HG03342 (cell line): ENCODE results near the gene MFN2.

Source experiments
- ATAC-seq: cut with Tn5 transposase; IDR thresholded peaks from one replicate; pipeline ENCODE4 v1.9.1; 2021; ENCODE audit warnings: mild to moderate bottlenecking, moderate library complexity; ENCODE audit not compliant: unreplicated experiment

The MFN2 gene

GRCh38 chr1:12046749-12047119, 66.5 kb downstream of the MFN2 start:
- ATAC-seq, result no peak

GRCh38 chr1:12047120-12047876, 67.1 kb downstream of the MFN2 start:
- peak; percentile 46 for ATAC-seq

DNA sequence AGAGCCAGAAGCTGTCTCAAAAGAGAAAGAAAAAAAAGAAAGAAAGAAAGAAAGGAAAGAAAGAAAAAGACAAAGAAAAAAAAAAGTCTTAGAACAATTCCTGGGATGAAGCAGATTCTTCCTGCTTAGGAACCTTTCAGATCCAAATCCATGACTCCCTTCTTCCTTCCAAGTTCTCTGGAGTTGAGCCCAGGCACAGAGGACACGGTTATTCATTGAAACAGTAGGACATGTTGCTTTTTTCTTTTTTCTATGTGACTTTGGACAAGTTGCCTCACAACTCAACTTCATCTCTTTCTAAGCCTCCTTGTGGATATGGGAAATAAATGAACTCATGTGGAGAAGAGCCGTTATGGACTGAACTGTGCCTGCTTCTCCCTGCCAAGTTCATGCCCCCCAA, 68.1 kb downstream of the MFN2 start:
- ATAC-seq, result no peak

- no peak for ATAC-seq
Observed at GRCh38 chr1:12049616-12050015, 69.4 kb downstream of the MFN2 start.

DNA sequence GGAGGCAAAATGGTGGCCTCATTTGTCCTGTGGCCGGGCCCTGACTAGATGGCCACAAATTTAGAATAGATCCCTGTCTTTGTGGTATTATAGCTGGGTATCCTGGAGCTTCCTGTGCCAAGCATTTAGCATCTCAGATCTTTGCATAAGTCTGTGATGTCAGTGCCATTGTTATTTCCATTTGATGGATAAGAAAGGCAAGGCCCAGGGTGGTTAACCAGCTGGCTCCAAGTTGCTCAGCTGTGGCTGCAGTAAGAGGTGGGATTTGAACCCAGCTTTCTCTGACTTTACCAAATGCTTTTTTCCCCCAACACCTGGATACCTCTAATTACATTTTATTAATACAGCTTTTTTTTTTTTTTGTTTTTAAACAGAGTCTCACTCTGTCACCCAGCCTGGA, 71.1 kb downstream of the MFN2 start:
- ATAC-seq, result no peak

- ATAC-seq, result peak; percentile 70
Observed at GRCh38 chr1:12052008-12052573, 71.8 kb downstream of the MFN2 start.

DNA sequence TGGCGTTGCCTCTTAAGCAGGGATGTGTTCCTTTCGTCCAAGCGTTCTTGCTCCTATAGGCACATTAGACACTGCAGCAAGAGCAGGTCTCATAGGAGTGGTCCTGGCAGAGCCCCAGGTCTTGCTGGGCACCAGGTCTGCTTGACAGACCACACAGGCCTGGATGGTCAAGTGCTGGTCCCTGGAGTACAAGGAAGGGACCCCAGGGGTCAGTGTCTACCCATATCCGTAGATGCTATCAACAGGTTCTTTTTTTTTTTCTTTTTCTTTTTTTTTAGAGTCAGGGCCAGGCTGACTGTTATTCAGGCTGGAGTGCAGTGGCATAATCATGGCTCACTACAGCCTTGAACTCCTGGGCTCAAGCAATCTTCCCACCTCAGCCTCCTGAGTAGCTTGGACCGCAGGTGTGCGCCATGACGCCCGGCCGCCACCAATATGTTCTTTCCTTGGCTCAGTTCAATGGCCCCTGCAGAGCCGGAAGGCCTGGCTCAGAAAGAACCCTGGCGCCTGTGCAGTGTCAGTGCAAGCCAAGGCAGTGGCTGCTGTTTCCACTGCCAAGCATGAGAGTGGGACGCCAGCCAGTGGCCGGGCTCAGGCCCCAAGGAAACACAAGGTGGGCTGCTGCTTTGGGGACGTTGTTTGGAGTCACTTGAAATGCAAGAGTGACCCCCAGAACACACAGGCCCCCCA, 72.9 kb downstream of the MFN2 start:
- no peak for ATAC-seq

DNA sequence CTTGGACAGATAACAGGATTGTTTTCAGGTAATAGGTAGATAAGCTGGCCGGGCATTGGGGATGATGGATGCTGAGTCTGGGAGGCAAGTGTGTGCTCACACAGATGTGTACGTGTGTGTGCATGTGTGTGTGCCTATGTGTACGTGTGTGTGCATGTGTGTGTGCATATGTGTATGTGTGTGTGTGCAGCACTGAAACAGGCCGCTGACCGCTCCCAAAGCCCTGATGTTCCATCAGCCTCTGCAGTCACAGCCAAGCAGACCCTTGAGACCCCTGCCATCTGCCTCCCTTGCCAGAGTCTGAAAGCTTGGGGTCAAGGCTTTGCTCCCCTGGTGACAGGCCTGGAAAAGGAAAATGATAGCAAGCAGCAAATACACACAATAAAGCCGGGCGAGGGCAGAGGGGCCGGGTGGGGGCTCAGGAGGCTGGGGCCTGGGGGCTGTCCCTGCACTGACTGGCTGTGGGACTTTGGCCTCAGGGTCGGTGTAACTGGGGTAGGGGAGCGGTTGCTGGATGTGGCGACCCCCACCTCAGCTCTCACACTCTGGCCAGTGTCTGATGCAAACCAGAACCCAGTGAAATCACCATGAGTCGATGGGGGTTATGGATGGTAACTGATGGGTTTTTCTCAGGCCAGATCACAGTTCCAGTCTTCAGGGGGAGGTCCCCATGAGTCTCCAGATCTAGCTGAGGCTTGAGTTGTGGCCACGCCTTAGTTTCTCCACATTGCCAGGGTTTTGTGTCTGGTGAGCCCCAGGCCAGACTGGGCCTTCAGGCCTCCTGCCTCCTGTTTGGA, 73.7 kb downstream of the MFN2 start:
- no peak for ATAC-seq

DNA sequence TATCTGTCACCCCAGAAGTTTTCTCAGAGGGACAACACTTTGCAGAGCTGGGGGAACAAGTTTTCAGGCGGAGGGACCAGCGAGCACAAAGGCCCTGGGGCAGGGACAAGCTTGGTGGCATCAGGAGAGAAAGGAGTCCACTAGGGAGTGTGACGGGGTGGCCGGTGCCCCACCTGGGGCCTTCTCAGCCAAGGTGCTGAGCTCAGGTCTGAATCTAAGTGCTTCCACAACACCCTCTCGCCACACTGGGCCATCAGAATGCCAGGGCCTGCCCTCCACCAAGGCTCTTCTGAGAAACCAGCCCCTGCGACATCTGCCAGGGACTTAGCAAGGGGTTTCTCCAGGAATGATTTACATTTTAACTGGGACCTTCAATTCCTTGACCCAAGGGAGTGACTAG, 75.0 kb downstream of the MFN2 start:
- no peak for ATAC-seq

- no peak for ATAC-seq
Observed at GRCh38 chr1:12056331-12056841, 76.1 kb downstream of the MFN2 start.

GRCh38 chr1:12057382-12057781, 77.1 kb downstream of the MFN2 start:
- no peak for ATAC-seq

DNA sequence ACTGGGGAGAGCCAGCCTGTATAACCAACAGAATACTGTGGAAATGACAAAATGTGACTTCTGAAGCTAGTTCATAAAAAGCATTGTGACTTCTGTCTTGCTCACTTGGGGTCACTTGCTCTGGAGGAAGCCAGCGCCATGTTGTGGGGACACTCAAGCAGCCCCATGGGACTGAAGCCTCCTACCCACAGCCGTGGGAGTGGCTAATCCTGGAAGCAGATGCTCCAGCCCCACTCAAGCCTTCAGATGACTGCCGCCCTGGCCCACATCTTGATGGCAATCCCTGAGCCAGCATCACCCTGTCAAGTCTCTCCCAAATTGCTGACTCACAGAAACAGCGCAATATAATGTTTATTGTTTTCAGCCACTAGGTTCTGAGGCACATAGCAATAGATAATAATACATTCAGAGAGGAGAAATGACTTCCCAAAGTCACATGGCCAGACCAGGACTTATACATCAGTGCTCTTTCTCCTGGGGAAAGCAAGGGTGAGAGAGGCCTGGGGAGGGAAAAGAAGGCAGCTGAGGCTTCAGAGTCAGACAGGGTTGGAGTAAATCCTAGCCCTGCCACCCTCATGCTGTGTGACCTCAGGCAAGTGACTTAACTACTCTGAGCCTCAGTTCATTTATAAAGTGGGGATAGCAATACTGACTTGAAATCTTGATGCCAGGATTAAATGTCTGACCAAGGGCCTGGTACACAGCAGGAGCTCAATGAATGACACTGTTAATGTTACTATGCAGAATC, 77.9 kb downstream of the MFN2 start:
- ATAC-seq, result no peak

DNA sequence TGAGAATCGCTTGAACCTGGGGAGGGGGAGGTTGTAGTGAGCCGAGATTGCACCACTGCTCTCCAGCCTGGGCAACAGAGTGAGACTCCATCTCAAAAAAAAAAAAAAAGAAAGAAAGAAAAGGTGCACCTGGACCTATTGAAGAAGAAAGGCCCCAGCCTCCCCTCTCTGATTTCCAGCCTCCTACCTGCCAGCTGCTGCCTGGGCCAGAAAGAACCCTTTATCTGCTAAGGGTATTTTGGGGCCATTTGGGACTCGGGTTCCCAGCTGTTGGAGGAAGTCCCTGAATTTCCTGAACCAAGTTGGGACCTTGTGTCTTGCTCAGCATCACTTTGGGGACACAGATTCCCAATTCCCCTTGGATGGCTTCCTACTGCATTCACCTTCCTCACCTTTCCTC, 79.0 kb downstream of the MFN2 start:
- no peak for ATAC-seq

DNA sequence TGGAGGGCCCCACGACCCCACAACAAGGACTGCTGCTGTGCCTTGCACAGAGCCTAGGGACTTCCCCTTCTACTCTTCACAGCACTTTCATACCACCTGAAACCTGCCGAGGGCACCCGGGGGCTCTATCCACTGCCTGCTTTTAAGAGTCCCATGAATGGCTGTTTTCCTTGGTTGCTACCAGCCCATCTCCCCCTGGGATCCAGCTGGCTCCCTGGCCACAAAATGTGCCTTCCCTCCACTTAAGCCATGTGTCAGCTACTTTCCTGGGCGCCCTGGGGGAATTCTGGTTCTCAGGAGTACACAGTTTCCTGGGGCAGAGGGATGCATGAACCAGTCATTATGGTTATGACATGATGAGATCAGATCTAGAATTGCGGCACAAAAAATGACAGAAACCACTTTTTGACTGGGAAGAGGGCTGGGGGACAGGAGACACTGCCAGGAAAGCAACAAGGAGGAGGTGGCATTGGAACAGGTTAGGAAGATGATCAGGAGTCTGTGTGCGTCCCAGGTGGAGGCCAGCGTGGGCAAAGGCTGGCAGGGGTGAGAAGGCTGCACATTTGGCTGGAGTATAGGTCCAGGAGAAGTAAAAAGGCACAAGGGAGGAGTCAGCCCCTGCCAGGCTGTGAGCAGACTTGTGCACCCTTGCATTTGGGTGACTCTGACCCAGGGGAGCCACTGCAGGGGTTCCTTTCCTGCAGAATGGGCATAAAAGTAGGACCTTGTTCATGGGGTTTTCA, 79.6 kb downstream of the MFN2 start:
- ATAC-seq, result no peak

DNA sequence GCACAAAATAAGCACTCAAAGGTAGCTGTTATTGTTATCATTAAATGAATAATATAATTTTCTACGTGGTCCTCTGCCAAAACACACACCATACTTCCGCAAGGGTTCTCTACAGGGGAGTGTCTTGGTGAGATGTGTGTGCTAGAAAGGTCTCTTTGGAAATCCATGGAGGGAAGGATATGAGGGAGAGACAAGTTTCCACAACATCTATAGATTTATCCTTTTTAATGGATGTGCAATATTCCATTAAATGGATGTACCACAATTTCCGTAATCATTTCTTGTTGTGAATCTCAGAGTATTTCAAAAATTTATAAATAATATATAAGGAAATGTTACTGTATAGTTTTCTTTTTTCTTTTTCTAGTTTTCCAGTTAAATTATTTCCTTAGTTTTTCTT, 80.3 kb downstream of the MFN2 start:
- ATAC-seq, result no peak
